Measurements from ENCODE around the gene C6orf132.
A peak's percentile ranks its signal among the peaks of the same experiment; 100 is the strongest.
"Not testable (repeated sequence)": the region's sequence is repeated elsewhere in the genome, so short reads cannot be mapped to it uniquely, and the experiment has no call there.

C6orf132 gene

DNA sequence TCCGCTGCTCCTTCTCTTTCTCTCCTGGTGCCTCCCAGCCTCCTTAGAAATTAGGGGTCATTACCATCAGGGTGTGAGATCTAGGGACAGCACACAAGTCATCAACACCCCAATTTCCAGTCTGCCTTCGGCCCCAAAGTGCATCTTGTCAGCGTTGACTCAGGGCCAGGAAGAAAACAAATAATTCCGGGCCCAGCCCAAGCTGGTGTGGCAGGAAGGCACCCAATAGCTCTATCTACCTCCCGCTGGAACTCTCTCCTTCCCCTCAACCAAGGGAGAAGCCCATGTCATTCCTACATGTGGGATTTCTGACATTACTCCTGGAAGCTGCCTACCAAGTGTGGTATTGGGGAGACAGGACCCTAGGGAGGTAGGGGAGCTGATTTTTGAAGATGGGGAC lies 11.5 kb upstream of the C6orf132 start:
- H3K4me3 ChIP-seq (replicated peaks; ENCODE audit: low read depth, low read length): no peak overlapping the region
- TF ChIP-seq, protein P1, sequence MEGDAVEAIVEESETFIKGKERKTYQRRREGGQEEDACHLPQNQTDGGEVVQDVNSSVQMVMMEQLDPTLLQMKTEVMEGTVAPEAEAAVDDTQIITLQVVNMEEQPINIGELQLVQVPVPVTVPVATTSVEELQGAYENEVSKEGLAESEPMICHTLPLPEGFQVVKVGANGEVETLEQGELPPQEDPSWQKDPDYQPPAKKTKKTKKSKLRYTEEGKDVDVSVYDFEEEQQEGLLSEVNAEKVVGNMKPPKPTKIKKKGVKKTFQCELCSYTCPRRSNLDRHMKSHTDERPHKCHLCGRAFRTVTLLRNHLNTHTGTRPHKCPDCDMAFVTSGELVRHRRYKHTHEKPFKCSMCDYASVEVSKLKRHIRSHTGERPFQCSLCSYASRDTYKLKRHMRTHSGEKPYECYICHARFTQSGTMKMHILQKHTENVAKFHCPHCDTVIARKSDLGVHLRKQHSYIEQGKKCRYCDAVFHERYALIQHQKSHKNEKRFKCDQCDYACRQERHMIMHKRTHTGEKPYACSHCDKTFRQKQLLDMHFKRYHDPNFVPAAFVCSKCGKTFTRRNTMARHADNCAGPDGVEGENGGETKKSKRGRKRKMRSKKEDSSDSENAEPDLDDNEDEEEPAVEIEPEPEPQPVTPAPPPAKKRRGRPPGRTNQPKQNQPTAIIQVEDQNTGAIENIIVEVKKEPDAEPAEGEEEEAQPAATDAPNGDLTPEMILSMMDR (IDR thresholded peaks at IDR 0.05; ENCODE audit: low read length, missing control alignments): no peak
- DNase-seq (ENCODE audit: low read depth): no peak

DNA sequence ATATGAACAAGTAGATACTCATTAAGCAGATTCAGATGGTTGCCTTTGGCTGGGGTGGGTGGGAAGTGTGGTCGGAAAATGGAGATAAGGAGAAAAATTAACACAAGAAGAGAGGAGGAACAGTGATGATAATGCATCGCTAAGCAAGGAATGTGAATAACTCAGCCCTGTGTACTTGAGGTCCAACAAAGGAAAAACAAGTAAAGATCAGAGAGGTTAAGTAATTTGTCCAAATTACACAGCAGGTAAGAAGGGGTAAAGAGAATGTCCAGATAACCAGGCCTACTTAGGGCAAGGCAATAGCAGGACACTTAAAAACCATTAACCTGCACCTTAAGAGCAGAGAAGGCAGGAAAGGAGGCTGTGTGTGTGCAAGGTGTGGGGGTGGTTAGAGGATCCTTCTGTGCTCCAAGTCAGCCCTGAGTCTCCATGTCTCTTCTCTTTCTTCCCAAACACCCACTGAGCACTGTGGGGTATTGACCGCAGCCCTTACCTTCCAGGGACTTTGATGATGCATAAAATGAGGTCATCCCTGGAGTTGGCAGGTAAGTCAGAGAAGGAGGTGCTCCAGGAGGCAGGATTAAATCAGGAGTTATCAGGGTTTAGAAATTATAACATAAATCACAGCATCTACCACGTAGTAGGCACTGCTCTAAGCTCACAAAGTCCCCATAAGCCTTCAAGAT lies 10.3 kb upstream of the C6orf132 start:
- not testable (repeated sequence) for DNase-seq (ENCODE audit: low read depth); H3K4me3 ChIP-seq (replicated peaks; ENCODE audit: low read depth, low read length)

DNA sequence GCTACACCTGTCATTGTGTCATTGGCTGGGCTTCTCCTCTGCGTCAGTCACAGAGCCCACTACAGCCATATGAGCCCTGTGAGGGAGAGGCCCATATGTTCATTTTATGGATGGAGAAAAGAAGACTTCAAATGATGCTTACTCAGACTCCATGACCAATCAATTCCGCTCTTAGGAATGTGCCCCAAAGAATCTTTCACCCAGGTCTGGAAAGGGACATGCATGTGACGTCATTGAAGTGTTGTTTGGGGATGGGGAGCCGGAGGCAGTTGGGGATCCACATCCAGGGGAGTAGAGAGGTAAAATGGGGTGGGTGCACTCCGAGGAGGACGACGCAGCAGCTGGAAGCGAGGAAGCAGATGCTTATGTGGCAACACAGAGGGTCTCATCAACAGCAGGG lies 9.6 kb upstream of the C6orf132 start:
- no peak for DNase-seq (ENCODE audit: low read depth)
- H3K4me3 ChIP-seq (replicated peaks; ENCODE audit: low read depth, low read length): no peak overlapping the region
- TF ChIP-seq, protein P1 (IDR thresholded peaks at IDR 0.05; ENCODE audit: low read length, missing control alignments): no peak

DNA sequence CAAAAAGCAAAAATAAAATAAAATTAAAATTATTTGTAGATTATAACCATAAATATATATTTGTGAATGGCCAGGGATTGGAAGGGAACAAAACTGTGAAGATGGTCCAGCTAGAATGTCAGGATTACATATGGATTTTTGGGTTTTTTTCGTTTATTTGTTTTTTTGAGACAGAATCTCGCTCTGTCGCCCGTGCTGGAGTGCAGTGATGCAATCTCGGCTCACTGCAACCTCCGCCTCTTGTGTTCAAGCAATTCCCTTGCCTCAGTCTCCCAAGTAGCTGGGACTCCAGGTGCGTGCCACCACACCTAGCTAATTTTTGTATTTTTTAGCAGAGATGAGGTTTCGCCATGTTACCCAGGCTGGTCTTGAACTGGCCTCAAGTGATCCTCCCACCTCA lies 7.8 kb upstream of the C6orf132 start:
- no peak for DNase-seq (ENCODE audit: low read depth)
- H3K4me3 ChIP-seq (replicated peaks; ENCODE audit: low read depth, low read length): no peak overlapping the region
- TF ChIP-seq, protein P1 (IDR thresholded peaks at IDR 0.05; ENCODE audit: low read length, missing control alignments): no peak

DNA sequence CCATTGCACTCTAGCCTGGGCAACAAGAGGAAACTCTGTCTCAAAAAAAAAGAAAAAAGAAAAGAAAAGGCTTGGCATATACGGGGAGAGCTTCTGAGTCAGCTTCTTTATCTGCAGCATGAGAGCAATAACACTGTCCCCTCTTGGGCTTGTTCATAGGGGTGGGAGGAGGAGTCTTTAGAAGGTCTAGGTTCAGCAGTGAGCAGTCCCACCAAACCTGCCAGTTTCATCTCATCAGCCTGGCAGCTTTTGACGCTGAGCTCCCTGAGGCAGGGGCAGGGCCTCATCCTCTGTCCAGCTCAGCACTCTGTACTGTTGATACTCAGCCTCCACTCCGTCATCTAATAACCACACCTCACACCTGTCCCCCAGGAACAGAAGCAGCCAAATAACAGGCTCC lies 5.6 kb upstream of the C6orf132 start:
- DNase-seq (ENCODE audit: low read depth): peak; percentile 55
- TF ChIP-seq, protein P1 (IDR thresholded peaks at IDR 0.05; ENCODE audit: low read length, missing control alignments): no peak
- H3K4me3 ChIP-seq (replicated peaks; ENCODE audit: low read depth, low read length): no peak overlapping the region

DNA sequence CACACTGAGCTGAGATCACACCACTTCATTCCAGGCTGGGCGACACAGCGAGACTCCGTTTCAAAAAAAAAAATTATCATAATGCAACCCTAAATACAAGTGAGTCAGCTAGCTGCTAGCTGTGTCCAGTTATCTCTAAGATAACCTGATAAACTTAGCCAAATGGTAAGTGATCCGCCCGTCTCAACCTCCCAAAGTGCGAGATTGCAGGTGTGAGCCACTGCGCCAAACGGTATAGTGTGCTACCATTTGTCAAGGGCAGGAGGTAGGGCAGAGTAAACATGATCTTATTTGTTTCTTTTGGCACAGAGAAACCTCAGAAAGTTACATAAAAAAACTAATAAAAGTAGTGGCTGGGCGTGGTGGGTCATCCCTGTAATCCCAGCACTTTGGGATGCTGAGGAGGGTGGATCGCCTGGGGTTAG lies 4.7 kb upstream of the C6orf132 start:
- TF ChIP-seq, protein P1 (IDR thresholded peaks at IDR 0.05; ENCODE audit: low read length, missing control alignments): no peak
- no peak for DNase-seq (ENCODE audit: low read depth)
- H3K4me3 ChIP-seq (replicated peaks; ENCODE audit: low read depth, low read length): no peak overlapping the region

DNA sequence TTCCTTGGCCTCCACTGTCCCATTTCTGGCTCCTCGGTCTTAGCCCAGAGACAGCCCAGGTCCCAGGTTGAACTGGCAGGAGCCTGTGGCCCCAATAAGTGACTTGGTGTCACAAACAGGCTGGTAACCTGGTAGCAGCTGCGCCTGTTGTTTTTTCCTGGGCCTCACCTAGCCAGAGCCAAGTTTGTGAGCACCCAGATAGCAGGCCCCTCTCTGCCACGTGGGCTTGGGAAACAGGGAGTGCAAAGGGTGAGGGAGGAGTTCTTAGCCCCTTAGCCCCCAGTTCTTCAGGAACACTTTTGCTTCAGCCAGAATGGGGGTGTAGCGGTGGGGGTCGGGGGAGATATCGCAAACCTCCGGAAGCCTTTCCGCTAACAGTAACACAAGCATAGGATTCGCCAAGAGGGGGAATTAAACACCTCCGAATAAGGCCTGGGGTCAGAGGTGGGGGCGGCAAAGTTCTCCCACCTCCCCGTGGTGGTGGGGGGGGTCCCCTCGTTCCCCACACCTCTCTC lies 760 bp downstream of the C6orf132 start:
- no peak for DNase-seq (ENCODE audit: low read depth)
- H3K4me3 ChIP-seq (replicated peaks; ENCODE audit: low read depth, low read length): peak overlapping the region; percentile 63
- TF ChIP-seq, protein P1 (IDR thresholded peaks at IDR 0.05; ENCODE audit: low read length, missing control alignments): no peak

Measured in fibroblast of pulmonary artery (primary cell).